Endothelial cell (in vitro differentiated cells): Measurements from ENCODE around the gene C8G. TPM values are rescaled to one million over a fixed set of nuclear protein-coding genes. Genes with fewer than 3 reads are reported as not detected.

Experiments used
- DNase-seq: peaks from one replicate; pipeline ENCODE4 v3.0.0; 2021; ENCODE audit warnings: low spot score
- H3K27ac Mint-ChIP-seq: one replicate; pipeline ENCODE4 v1.8.0; 2021; ENCODE audit warnings: mixed read lengths, inconsistent platforms; ENCODE audit not compliant: unreplicated experiment
- H3K27me3 Mint-ChIP-seq: one replicate; pipeline ENCODE4 v1.8.0; 2021; ENCODE audit warnings: mild to moderate bottlenecking, moderate library complexity, mixed read lengths, inconsistent platforms; ENCODE audit not compliant: unreplicated experiment
- H3K36me3 Mint-ChIP-seq: one replicate; pipeline ENCODE4 v1.8.0; 2021; ENCODE audit warnings: mild to moderate bottlenecking, low read depth, mixed read lengths, inconsistent platforms; ENCODE audit not compliant: unreplicated experiment
- H3K4me1 Mint-ChIP-seq: one replicate; pipeline ENCODE4 v1.8.0; 2021; ENCODE audit warnings: mild to moderate bottlenecking, mixed read lengths, inconsistent platforms; ENCODE audit not compliant: unreplicated experiment
- H3K4me3 Mint-ChIP-seq: one replicate; pipeline ENCODE4 v1.8.0; 2021; ENCODE audit warnings: mild to moderate bottlenecking, mixed read lengths, inconsistent platforms; ENCODE audit not compliant: unreplicated experiment
- H3K9me3 Mint-ChIP-seq: one replicate; pipeline ENCODE4 v1.8.0; 2021; ENCODE audit warnings: mixed read lengths, inconsistent platforms; ENCODE audit not compliant: unreplicated experiment
- CTCF ChIP-seq: fragments of 200-600 bp; sonication (generic); IDR thresholded peaks from one replicate; pipeline ENCODE4 v1.5.0; 2021; ENCODE audit warnings: antibody characterized with exemption; ENCODE audit not compliant: unreplicated experiment
- total RNA-seq: library from RNA; stranded (reverse); fragmentation: NEBNext Ultra II Directional; extraction: Animal tissue kit (Norgen Biotek cat#: 25700); gene quantifications from one replicate; pipeline ENCODE4 v1.2.1, GENCODE V29; 2021; ENCODE audit not compliant: unreplicated experiment

C8G gene
- total RNA-seq, 1 donor from 2014 or later: 1.1 TPM

- TF ChIP-seq CTCF: no peak
- DNase-seq: no peak
- peaks cover 8% of the 10 kb centered on the region for H3K27me3 Mint-ChIP-seq
- no peaks in the 10 kb centered on the region for H3K4me1 Mint-ChIP-seq
- no peak overlapping the region for H3K27ac Mint-ChIP-seq
- no peak overlapping the region for H3K4me3 Mint-ChIP-seq
- H3K9me3 Mint-ChIP-seq: no peaks in the 10 kb centered on the region
- no peaks in the 10 kb centered on the region for H3K36me3 Mint-ChIP-seq
Measured at GRCh38 chr9:136963341-136963740, 18.3 kb downstream of the C8G start.

- Mint-ChIP-seq H3K27me3 (peaks cover 7% of the 10 kb centered on the region), H3K4me1 (no peaks in the 10 kb centered on the region), H3K36me3 (no peaks in the 10 kb centered on the region), H3K4me3 (no peak overlapping the region), H3K9me3 (no peaks in the 10 kb centered on the region), H3K27ac (no peak overlapping the region)
- DNase-seq: no peak
- no peak for TF ChIP-seq CTCF
Measured at GRCh38 chr9:136963751-136964150, 18.7 kb downstream of the C8G start.

GRCh38 chr9:136964171-136964689 lies 19.2 kb downstream of the C8G start:
- H3K27me3 Mint-ChIP-seq: peaks cover 6% of the 10 kb centered on the region
- TF ChIP-seq CTCF: no peak
- H3K4me1 Mint-ChIP-seq: no peaks in the 10 kb centered on the region
- no peak overlapping the region for H3K4me3 Mint-ChIP-seq
- no peaks in the 10 kb centered on the region for H3K9me3 Mint-ChIP-seq
- H3K36me3 Mint-ChIP-seq: no peaks in the 10 kb centered on the region
- no peak overlapping the region for H3K27ac Mint-ChIP-seq
- no peak for DNase-seq

- Mint-ChIP-seq H3K27me3 (peaks cover 6% of the 10 kb centered on the region), H3K9me3 (no peaks in the 10 kb centered on the region), H3K36me3 (no peaks in the 10 kb centered on the region), H3K4me1 (no peaks in the 10 kb centered on the region), H3K4me3 (no peak overlapping the region), H3K27ac (no peak overlapping the region)
- no peak for DNase-seq
- no peak for TF ChIP-seq CTCF
Measured at GRCh38 chr9:136964833-136965422, 19.9 kb downstream of the C8G start.

GRCh38 chr9:136965771-136966484 lies 20.9 kb downstream of the C8G start:
- Mint-ChIP-seq H3K4me1 (no peaks in the 10 kb centered on the region), H3K4me3 (no peak overlapping the region), H3K36me3 (no peaks in the 10 kb centered on the region), H3K27me3 (peaks cover 6% of the 10 kb centered on the region), H3K27ac (no peak overlapping the region), H3K9me3 (no peaks in the 10 kb centered on the region)
- DNase-seq: no peak
- no peak for TF ChIP-seq CTCF
